Activated CD8-positive, alpha-beta memory T cell treated with anti-CD3 and anti-CD28 coated beads, Interleukin-2, amount 10 ng/mL, durations not matched to agents 7 days and 5 days (primary cell): ENCODE data around the gene SLC45A2. TPM values are rescaled to one million over a fixed set of nuclear protein-coding genes. Genes with fewer than 3 reads are reported as not detected.
A peak's percentile ranks its signal among the peaks of the same experiment; 100 is the strongest.

ENCODE experiments used
- ATAC-seq: fragments of 150-1000 bp; cut with Tn5 transposase; one replicate; pipeline ENCODE4 v1.10.0; 2021; ENCODE audit warnings: moderate library complexity
- CTCF ChIA-PET: fragments of 350-600 bp; sonication (Branson Sonifier 250); formaldehyde crosslinking; loops from one replicate; lab custom pipeline; 2021; ENCODE audit warnings: antibody characterized with exemption; lab: Charles Lee
- DNase-seq: peaks from one replicate; pipeline ENCODE4 v3.0.0-alpha.2; 2020
- H3K27ac Mint-ChIP-seq: one replicate; pipeline ENCODE4 v1.8.0; 2021; ENCODE audit warnings: mild to moderate bottlenecking, mixed read lengths
- H3K27me3 Mint-ChIP-seq: one replicate; pipeline ENCODE4 v1.8.0; 2021; ENCODE audit warnings: mixed read lengths
- H3K36me3 Mint-ChIP-seq: one replicate; pipeline ENCODE4 v1.8.0; 2021; ENCODE audit warnings: mild to moderate bottlenecking, mixed read lengths
- H3K4me1 Mint-ChIP-seq: one replicate; pipeline ENCODE4 v1.8.0; 2021; ENCODE audit warnings: mixed read lengths
- H3K4me3 Mint-ChIP-seq: one replicate; pipeline ENCODE4 v1.8.0; 2021; ENCODE audit warnings: mild to moderate bottlenecking, moderate library complexity, mixed read lengths
- H3K9me3 Mint-ChIP-seq: one replicate; pipeline ENCODE4 v1.8.0; 2022; ENCODE audit warnings: low read depth, mixed read lengths
- total RNA-seq, 2 experiments: library from RNA; stranded (reverse); gene quantifications; one replicate each; pipeline ENCODE4 v1.2.3, GENCODE V29; 2021

Gene SLC45A2
- total RNA-seq, 2 experiments from 2014 or later, result 0.21 TPM; not detected in 1

DNA sequence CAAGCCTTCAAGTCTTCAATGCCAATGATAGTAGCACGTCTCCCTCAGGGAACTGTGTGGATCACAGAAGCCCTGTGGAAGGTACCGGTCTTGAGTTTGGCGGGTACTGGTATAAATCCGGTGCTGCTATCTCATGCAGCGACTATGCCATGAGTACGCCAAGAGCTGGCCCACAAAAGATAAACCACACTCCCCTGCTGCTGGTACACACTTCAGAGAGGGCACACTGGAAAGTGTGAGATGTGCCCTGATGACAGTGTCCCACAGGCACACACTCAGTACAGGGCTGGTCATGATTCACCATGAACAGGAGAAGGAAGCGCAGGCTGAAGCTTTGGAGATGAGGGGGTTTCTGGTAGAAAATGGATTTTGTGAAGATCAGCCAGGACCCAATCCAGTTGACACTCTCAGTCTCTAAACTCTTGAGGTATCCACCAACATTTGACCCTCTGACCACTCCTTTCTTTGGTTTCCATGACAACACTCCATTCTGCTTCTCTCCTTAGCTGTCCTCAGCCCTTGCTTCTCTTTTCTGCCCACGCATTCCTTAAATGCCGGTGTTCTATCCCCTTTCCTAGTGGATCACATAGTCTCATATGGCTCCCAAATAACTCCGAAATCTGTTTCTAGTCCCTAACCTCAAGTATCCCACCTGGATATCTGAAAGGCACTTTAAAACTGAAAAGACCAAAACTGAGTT is 18.3 kb upstream of the SLC45A2 start:
- Mint-ChIP-seq H3K4me1 (peaks cover 21% of the 10 kb centered on the region), H3K4me3 (no peak overlapping the region), H3K9me3 (no peaks in the 10 kb centered on the region), H3K36me3 (peaks cover 18% of the 10 kb centered on the region), H3K27me3 (no peaks in the 10 kb centered on the region), H3K27ac (no peak overlapping the region)
- ATAC-seq (no peak), DNase-seq (no peak)
- CTCF ChIA-PET, result interaction anchor here (1.0 to 1.2 kb wide), 2 partner anchors 32 to 567 kb away, joined by 3 to 4 read pairs; no protein-coding TSS in a partner anchor

DNA sequence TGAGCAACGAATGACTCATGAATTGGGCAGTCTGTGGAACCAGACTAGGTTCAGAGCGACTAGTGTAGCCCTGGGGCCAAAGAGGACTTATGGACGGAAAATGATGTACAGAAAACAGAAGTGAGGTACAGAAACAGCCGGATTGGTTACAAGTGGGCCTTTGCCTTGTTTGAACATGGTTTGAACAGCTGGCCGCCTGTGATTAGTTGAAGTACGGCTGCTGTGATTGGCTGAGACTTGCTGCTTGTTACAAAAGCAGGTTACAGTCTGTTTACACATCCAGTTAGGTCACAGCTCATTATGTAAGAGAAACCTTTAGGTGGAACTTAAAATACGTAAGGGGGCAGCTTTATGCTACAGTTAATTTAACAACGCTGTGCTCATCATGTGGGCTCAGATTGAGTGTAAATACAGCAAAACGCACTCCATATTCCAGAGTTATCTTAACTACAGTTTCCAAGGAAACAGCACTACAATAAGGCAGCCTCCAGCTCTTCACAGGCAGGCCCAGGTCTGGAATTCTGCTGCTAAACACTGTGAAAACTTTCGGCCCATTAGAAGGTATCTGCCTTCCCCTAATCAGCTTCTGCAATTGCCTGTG is 16.8 kb upstream of the SLC45A2 start:
- ATAC-seq (no peak), DNase-seq (no peak)
- no peaks in the 10 kb centered on the region for H3K9me3 Mint-ChIP-seq
- no peak overlapping the region for H3K4me3 Mint-ChIP-seq
- CTCF ChIA-PET, result no interaction called here
- H3K4me1 Mint-ChIP-seq, result peaks cover 18% of the 10 kb centered on the region
- peaks cover 21% of the 10 kb centered on the region for H3K36me3 Mint-ChIP-seq
- no peak overlapping the region for H3K27ac Mint-ChIP-seq
- no peaks in the 10 kb centered on the region for H3K27me3 Mint-ChIP-seq

DNA sequence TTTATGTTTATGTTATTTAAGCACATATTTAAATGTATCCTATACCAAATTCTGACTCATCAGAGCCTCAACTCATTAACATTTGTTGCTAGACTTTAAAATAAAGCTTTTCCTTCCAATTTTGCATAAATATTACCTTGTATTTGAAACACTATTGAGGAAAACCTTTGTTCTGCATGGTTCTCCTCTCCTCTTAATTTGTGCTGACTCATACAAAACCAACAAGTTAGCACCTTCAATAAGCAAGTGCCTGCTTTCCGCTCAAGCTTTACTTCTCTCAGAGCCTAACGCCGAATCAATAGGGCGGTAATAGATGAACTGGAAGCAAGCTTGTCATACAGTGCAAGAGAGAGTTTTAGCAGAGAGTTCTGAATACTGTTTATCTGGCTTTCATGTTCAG is 15.5 kb upstream of the SLC45A2 start:
- H3K36me3 Mint-ChIP-seq, result peaks cover 14% of the 10 kb centered on the region
- H3K4me3 Mint-ChIP-seq, result no peak overlapping the region
- H3K4me1 Mint-ChIP-seq, result peaks cover 19% of the 10 kb centered on the region
- no peaks in the 10 kb centered on the region for H3K27me3 Mint-ChIP-seq
- CTCF ChIA-PET, result no interaction called here
- no peaks in the 10 kb centered on the region for H3K9me3 Mint-ChIP-seq
- DNase-seq, result no peak
- H3K27ac Mint-ChIP-seq, result no peak overlapping the region
- ATAC-seq, result no peak

DNA sequence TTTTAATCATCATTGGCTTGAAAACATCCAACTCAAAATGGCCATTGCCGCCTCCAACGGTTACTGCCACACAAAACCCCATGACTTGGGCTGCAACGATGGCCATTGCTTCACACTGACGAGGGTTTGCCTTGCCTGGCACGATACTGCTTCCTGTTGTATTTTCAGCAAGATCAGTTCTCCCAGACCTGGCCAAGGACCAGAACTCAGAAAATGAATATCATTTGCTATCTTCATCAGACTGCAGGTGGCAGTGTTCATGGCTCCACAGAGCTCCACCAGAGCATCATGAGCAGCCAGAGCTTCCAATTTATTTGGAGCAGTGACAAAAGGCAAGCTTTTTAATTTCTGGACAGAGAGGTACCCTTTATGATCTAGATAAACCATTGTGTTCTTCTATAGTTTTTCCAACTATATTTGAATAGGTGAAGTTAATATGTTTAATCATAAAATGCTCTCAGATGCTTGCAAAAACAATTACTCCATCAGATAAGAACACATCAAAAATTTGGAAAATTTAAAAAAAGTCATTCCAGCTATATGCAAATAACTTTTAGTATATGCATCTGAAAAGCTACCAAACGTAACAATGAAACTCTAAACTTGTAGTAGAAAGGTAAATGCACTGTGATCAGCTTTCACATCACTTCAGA is 13.0 kb upstream of the SLC45A2 start:
- Mint-ChIP-seq H3K9me3 (no peaks in the 10 kb centered on the region), H3K4me1 (peaks cover 29% of the 10 kb centered on the region), H3K36me3 (peaks cover 7% of the 10 kb centered on the region), H3K27ac (no peak overlapping the region), H3K27me3 (no peaks in the 10 kb centered on the region), H3K4me3 (no peak overlapping the region)
- peak; percentile 68 for ATAC-seq
- CTCF ChIA-PET, result interaction anchor here (0.6 to 4.3 kb wide), 9 partner anchors 10 to 1639 kb away, joined by 3 to 28 read pairs (median 3); partner anchors contain the start of gene AMACR
- peak; percentile 48 for DNase-seq

- ATAC-seq (no peak), DNase-seq (no peak)
- CTCF ChIA-PET, result interaction anchor here (0.9 to 4.3 kb wide), 6 partner anchors 11 to 31 kb away, joined by 3 to 28 read pairs (median 6); partner anchors contain the start of gene AMACR
- Mint-ChIP-seq H3K36me3 (peaks cover 7% of the 10 kb centered on the region), H3K9me3 (no peaks in the 10 kb centered on the region), H3K4me1 (peaks cover 29% of the 10 kb centered on the region), H3K27ac (no peak overlapping the region), H3K27me3 (no peaks in the 10 kb centered on the region), H3K4me3 (no peak overlapping the region)
These were observed 11.4 kb upstream of the SLC45A2 start for GRCh38 chr5:33995865-33996264.

- H3K9me3 Mint-ChIP-seq, result no peaks in the 10 kb centered on the region
- DNase-seq (peak; percentile 53), ATAC-seq (peak; percentile 83)
- no peak overlapping the region for H3K4me3 Mint-ChIP-seq
- H3K27me3 Mint-ChIP-seq, result no peaks in the 10 kb centered on the region
- H3K36me3 Mint-ChIP-seq, result peaks cover 7% of the 10 kb centered on the region
- CTCF ChIA-PET, result interaction anchor here (4.3 kb wide), 1 partner anchor 12 kb away, joined by 28 read pairs; the partner anchor contains the start of gene AMACR
- peak overlapping the region; percentile 55 for H3K27ac Mint-ChIP-seq
- H3K4me1 Mint-ChIP-seq, result peaks cover 29% of the 10 kb centered on the region
These were observed 10.4 kb upstream of the SLC45A2 start for GRCh38 chr5:33994845-33995244.

DNA sequence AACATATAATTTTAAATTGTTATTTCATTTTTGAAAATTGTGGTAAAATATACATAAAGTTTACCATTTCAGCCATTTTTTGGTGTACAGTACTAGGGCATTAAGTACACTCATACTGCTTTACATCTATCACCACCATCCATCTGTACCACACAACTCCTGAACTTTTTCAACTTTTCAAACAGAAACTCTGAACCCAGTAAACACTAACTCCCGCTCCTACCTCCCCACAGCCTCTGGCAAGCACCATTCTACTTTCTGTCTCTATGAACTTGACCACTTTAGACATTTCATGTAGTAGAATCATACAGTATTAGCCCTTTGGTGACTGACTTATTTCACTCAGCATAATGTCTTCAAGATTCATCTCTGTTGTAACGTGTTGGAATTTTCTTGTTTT is 8.4 kb upstream of the SLC45A2 start:
- no peak for ATAC-seq
- no peak for DNase-seq
- no peaks in the 10 kb centered on the region for H3K27me3 Mint-ChIP-seq
- H3K4me3 Mint-ChIP-seq, result no peak overlapping the region
- H3K4me1 Mint-ChIP-seq, result peaks cover 29% of the 10 kb centered on the region
- no peaks in the 10 kb centered on the region for H3K9me3 Mint-ChIP-seq
- H3K36me3 Mint-ChIP-seq, result peaks cover 23% of the 10 kb centered on the region
- CTCF ChIA-PET, result no interaction called here
- no peak overlapping the region for H3K27ac Mint-ChIP-seq

GRCh38 chr5:33985447-33985846 is 954 bp upstream of the SLC45A2 start:
- H3K4me1 Mint-ChIP-seq, result no peaks in the 10 kb centered on the region
- H3K27me3 Mint-ChIP-seq, result no peaks in the 10 kb centered on the region
- no peak overlapping the region for H3K4me3 Mint-ChIP-seq
- ATAC-seq (no peak), DNase-seq (no peak)
- H3K27ac Mint-ChIP-seq, result no peak overlapping the region
- peaks cover 22% of the 10 kb centered on the region for H3K36me3 Mint-ChIP-seq
- CTCF ChIA-PET, result no interaction called here
- H3K9me3 Mint-ChIP-seq, result peaks cover 3% of the 10 kb centered on the region

DNA sequence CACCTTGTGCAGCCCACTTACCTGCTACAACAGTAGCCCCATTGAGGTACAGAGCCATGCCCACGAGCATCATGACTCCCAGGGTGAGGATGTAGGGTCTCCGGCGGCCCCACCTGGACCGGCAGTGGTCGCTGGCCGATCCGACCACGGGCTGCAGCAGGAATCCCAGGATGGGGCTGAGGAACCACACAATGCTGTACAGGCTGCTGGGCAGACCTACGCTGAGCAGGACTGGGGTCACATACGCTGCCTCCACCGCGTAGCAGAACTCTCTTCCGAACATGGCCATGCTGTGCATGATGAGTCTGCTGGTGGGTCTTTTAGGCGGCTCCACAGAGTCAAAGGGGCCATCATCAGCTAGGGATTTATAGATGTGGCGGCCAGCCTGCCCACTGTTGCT is 315 bp downstream of the SLC45A2 start:
- peaks cover 19% of the 10 kb centered on the region for H3K36me3 Mint-ChIP-seq
- ATAC-seq, result no peak
- H3K27me3 Mint-ChIP-seq, result no peaks in the 10 kb centered on the region
- no peaks in the 10 kb centered on the region for H3K4me1 Mint-ChIP-seq
- DNase-seq, result no peak
- no peak overlapping the region for H3K27ac Mint-ChIP-seq
- CTCF ChIA-PET, result interaction anchor here (0.7 kb wide), 1 partner anchor 13 kb away, joined by 3 read pairs; no protein-coding TSS in a partner anchor
- no peak overlapping the region for H3K4me3 Mint-ChIP-seq
- H3K9me3 Mint-ChIP-seq, result peaks cover 3% of the 10 kb centered on the region

DNA sequence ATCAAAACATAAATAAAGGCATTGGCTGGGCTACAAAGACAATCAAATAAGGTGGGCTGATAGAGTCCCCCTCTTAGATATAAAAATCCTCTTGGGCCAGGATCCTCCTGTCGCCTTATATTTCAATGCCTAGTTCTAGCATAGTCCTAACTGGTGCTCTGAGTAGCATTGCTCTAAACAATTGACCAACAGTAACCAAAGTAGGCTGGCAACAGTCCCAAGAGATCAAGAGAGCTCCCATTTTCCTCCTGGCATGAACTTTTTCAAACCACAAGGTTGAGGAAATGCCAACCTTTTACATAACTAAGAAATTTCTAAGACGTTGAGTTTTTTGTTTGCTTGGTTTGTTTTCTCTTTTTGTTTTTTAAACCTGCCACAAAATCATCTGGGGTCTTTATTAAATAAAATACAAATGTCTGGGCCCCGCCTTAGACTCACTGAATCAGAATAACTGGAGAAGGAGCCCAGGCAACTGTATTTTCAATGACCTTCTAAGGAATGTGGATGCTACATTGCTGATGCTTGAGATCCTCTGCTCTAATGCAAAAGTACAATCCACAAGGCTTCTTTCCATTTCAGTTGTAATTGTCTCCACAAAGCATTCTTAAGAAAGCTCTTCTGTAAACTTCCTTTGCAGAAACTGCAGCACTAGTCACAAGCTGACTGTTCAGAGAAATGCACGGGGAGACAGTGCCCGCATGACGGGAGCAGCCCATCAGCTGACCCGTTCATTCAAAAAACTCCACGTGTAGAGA is 2.9 kb downstream of the SLC45A2 start:
- no peak overlapping the region for H3K4me3 Mint-ChIP-seq
- ATAC-seq (no peak), DNase-seq (no peak)
- H3K4me1 Mint-ChIP-seq, result no peaks in the 10 kb centered on the region
- no peaks in the 10 kb centered on the region for H3K27me3 Mint-ChIP-seq
- CTCF ChIA-PET, result interaction anchor here (1.6 kb wide), 1 partner anchor 11 kb away, joined by 4 read pairs; no protein-coding TSS in a partner anchor
- H3K36me3 Mint-ChIP-seq, result no peaks in the 10 kb centered on the region
- H3K9me3 Mint-ChIP-seq, result no peaks in the 10 kb centered on the region
- H3K27ac Mint-ChIP-seq, result no peak overlapping the region

DNA sequence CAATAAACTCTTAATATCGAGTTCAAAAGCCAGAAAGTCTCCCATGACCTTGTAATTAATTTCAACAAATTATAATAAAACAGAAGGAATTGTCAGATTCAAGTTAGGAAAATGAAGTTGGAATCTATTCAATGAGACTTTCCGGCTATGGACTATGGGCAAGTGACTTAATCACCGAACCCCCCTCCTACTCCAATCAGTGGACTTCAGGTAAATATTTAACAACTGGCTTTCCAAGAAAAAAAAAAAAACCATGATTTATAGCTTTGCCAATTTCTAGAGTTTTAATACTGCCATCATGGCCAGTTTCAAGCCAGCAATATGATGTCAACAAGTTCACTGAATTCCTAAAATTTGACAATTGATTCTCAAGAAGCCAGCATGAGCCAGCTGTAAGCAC is 4.5 kb downstream of the SLC45A2 start:
- no peak overlapping the region for H3K4me3 Mint-ChIP-seq
- no peak overlapping the region for H3K27ac Mint-ChIP-seq
- H3K9me3 Mint-ChIP-seq, result no peaks in the 10 kb centered on the region
- no peak for DNase-seq
- H3K36me3 Mint-ChIP-seq, result no peaks in the 10 kb centered on the region
- ATAC-seq, result no peak
- CTCF ChIA-PET, result interaction anchor here (1.6 kb wide), 1 partner anchor 10 kb away, joined by 4 read pairs; no protein-coding TSS in a partner anchor
- H3K4me1 Mint-ChIP-seq, result no peaks in the 10 kb centered on the region
- peaks cover 5% of the 10 kb centered on the region for H3K27me3 Mint-ChIP-seq

GRCh38 chr5:33978306-33978705 is 6.2 kb downstream of the SLC45A2 start:
- H3K4me3 Mint-ChIP-seq, result no peak overlapping the region
- H3K9me3 Mint-ChIP-seq, result no peaks in the 10 kb centered on the region
- no peak for DNase-seq
- CTCF ChIA-PET, result no interaction called here
- H3K27me3 Mint-ChIP-seq, result peaks cover 8% of the 10 kb centered on the region
- peaks cover 3% of the 10 kb centered on the region for H3K4me1 Mint-ChIP-seq
- H3K36me3 Mint-ChIP-seq, result no peaks in the 10 kb centered on the region
- ATAC-seq, result no peak
- H3K27ac Mint-ChIP-seq, result no peak overlapping the region

- peaks cover 9% of the 10 kb centered on the region for H3K4me1 Mint-ChIP-seq
- CTCF ChIA-PET, result interaction anchor here (0.7 kb wide), 1 partner anchor 20 kb away, joined by 3 read pairs; no protein-coding TSS in a partner anchor
- no peak for DNase-seq
These were observed 8.2 kb downstream of the SLC45A2 start for GRCh38 chr5:33976307-33976706.

More at GRCh38 chr5:33976307-33976706, 8.2 kb downstream of the SLC45A2 start:
- Mint-ChIP-seq H3K4me3 (no peak overlapping the region), H3K27ac (no peak overlapping the region), H3K27me3 (peaks cover 8% of the 10 kb centered on the region), H3K9me3 (no peaks in the 10 kb centered on the region), H3K36me3 (no peaks in the 10 kb centered on the region)
- no peak for ATAC-seq
